HepG2 (cell line): Measurements from ENCODE around the gene MADD. TPM values are rescaled to one million over a fixed set of nuclear protein-coding genes. Genes with fewer than 3 reads are reported as not detected.

ENCODE experiments used
- EED ChIP-seq: sonication (generic); formaldehyde crosslinking; IDR thresholded peaks from 2 replicates; pipeline ENCODE4 v1.5.0; 2020; ENCODE audit warnings: mild to moderate bottlenecking, missing genetic modification reagents
- ETS1 ChIP-seq: sonication (generic); formaldehyde crosslinking; IDR thresholded peaks from 2 replicates; pipeline ENCODE4 v1.4.0; 2020; ENCODE audit warnings: missing genetic modification reagents
- FOXC1 ChIP-seq: sonication (generic); formaldehyde crosslinking; IDR thresholded peaks from 2 replicates; pipeline ENCODE4 v1.8.0; 2022; ENCODE audit warnings: mild to moderate bottlenecking, missing genetic modification reagents, borderline replicate concordance
- IRF2 ChIP-seq: IDR thresholded peaks from 2 replicates; pipeline ENCODE4 v1.6.1; 2018; ENCODE audit warnings: missing genetic modification reagents, missing compliant biosample characterization
- KMT2B ChIP-seq: IDR thresholded peaks from 2 replicates; pipeline ENCODE4 v1.6.1; 2016; ENCODE audit warnings: missing genetic modification reagents, missing compliant biosample characterization
- MEF2D ChIP-seq: sonication (generic); formaldehyde crosslinking; IDR thresholded peaks from 2 replicates; pipeline ENCODE4 v1.5.1; 2020; ENCODE audit warnings: mild to moderate bottlenecking, missing genetic modification reagents
- MIER3 ChIP-seq: IDR thresholded peaks from 2 replicates; pipeline ENCODE4 v1.6.1; 2016; ENCODE audit warnings: missing compliant biosample characterization, borderline replicate concordance
- MTA1 ChIP-seq: sonication (generic); formaldehyde crosslinking; IDR thresholded peaks from 2 replicates; pipeline ENCODE4 v1.4.0; 2020; ENCODE audit warnings: missing genetic modification reagents, mild to moderate bottlenecking, borderline replicate concordance
- NCOR1 ChIP-seq: fragments of 200-600 bp; sonication (generic); IDR thresholded peaks from 2 replicates; pipeline ENCODE4 v1.7.0; 2017; ENCODE audit warnings: antibody characterized with exemption, low read length, borderline replicate concordance
- REL ChIP-seq: sonication (generic); formaldehyde crosslinking; conservative IDR thresholded peaks from 2 replicates; pipeline ENCODE4 v1.8.0; 2022; ENCODE audit warnings: mild to moderate bottlenecking, missing genetic modification reagents, moderate library complexity
- SNAPC2 ChIP-seq: sonication (generic); formaldehyde crosslinking; IDR thresholded peaks from 2 replicates; pipeline ENCODE4 v1.8.1; 2022; ENCODE audit warnings: mild to moderate bottlenecking, missing genetic modification reagents
- TBP ChIP-seq: sonication (generic); formaldehyde crosslinking; IDR thresholded peaks from 2 replicates; pipeline ENCODE4 v1.5.0; 2020; ENCODE audit warnings: missing genetic modification reagents
- TEAD2 ChIP-seq: sonication (generic); formaldehyde crosslinking; IDR thresholded peaks from 2 replicates; pipeline ENCODE4 v1.9.0; 2021; ENCODE audit warnings: missing genetic modification reagents
- TMF1 ChIP-seq: sonication (generic); formaldehyde crosslinking; IDR thresholded peaks from 2 replicates; pipeline ENCODE4 v1.8.1; 2022; ENCODE audit warnings: low read depth, missing genetic modification reagents
- ZGPAT ChIP-seq: IDR thresholded peaks from 2 replicates; pipeline ENCODE4 v1.6.1; 2016; ENCODE audit warnings: mild to moderate bottlenecking
- ZNF451 ChIP-seq: sonication (generic); formaldehyde crosslinking; IDR thresholded peaks from 2 replicates; pipeline ENCODE4 v1.5.0; 2020; ENCODE audit warnings: mild to moderate bottlenecking, missing genetic modification reagents
- ZNF747 ChIP-seq: sonication (generic); formaldehyde crosslinking; IDR thresholded peaks from 2 replicates; pipeline ENCODE4 v1.8.1; 2023; ENCODE audit warnings: missing genetic modification reagents, mild to moderate bottlenecking, borderline replicate concordance
- ZSCAN21 ChIP-seq: sonication (generic); formaldehyde crosslinking; IDR thresholded peaks from 2 replicates; pipeline ENCODE4 v1.8.0; 2022; ENCODE audit warnings: mild to moderate bottlenecking, missing genetic modification reagents, moderate library complexity, borderline replicate concordance
- polyA plus RNA-seq, 8 experiments: library from polyadenylated mRNA; depleted of rRNA in 3 of 8; stranded (reverse) in 7 of 8; unstranded in 1 of 8; fragments of >200 nt; fragmentation: Illumina TruSeq in 4 of 8; extraction: Trizol in 4 of 8; gene quantifications; 2 replicates each; pipeline versions ENCODE4 v1.2.1 to v1.2.3, GENCODE V29; 2011 to 2016; ENCODE audit warnings: low read depth in 4 of 8, missing spikeins in 1 of 8, mixed read lengths in 1 of 8; ENCODE audit not compliant: insufficient read depth in 1 of 8
- total RNA-seq, 5 experiments: library from RNA; depleted of rRNA; stranded (reverse); fragments of >200 nt; fragmentation: Illumina TruSeq; extraction: Trizol; gene quantifications; 2 replicates each; pipeline ENCODE4 v1.2.3, GENCODE V29; 2016; ENCODE audit warnings: low read depth in 1 of 5
- TF ChIP-seq, protein P1 (sequence below): sonication (generic); formaldehyde crosslinking; IDR thresholded peaks from 2 replicates; pipeline ENCODE4 v1.5.1; 2020; ENCODE audit warnings: mild to moderate bottlenecking, missing genetic modification reagents, moderate library complexity
- TF ChIP-seq, protein P2 (sequence below): sonication (generic); formaldehyde crosslinking; IDR thresholded peaks from 2 replicates; pipeline ENCODE4 v1.5.0; 2020; ENCODE audit warnings: missing genetic modification reagents, mild to moderate bottlenecking, borderline replicate concordance
- TF ChIP-seq, protein P3 (sequence below): fragments of 450-650 bp; IDR thresholded peaks from 2 replicates; pipeline ENCODE4 v1.6.1; 2017

The MADD gene
- total and polyA plus RNA-seq, 2 of the 13 experiments (the other 11 are each of a cell fraction or from before 2014, with no cell fraction given): 18.0 to 29.2 TPM

DNA sequence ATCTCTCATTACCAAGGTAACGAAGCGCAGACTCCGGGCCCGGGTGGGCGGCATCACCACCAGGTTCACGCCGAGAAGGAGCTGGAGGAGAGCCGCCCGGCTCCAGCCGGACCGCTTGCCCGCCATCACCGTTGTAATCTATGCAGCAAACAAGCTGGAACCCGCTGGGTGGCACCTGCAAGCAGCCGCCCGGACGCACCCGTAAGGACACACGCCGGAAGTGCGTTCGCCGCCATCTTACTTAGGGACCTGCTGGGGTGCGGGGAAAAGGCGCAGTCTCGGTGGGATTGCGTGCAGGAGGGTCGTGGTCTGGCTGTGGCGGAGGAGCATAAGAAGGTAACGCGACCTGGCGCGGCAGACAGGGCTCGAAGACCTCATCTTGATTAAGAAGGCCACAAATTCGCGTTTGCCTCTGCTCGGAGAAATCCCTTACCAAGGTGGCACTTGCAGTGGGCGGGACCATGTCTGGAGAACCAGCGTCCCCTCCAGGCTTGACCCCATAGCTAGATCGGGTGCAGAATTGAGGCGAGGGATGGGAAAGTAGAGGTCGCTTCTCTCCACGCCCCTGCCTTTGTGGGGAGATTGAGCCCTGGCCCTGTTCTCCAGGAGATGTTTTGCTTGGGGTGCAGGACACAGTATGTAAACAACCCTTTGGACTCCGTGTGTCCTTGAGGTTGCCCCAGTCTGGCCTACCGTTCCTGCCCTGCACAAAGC is 21.1 kb upstream of the MADD start, which contains the start of gene ACP2 (continued):
- TF ChIP-seq, protein P1, sequence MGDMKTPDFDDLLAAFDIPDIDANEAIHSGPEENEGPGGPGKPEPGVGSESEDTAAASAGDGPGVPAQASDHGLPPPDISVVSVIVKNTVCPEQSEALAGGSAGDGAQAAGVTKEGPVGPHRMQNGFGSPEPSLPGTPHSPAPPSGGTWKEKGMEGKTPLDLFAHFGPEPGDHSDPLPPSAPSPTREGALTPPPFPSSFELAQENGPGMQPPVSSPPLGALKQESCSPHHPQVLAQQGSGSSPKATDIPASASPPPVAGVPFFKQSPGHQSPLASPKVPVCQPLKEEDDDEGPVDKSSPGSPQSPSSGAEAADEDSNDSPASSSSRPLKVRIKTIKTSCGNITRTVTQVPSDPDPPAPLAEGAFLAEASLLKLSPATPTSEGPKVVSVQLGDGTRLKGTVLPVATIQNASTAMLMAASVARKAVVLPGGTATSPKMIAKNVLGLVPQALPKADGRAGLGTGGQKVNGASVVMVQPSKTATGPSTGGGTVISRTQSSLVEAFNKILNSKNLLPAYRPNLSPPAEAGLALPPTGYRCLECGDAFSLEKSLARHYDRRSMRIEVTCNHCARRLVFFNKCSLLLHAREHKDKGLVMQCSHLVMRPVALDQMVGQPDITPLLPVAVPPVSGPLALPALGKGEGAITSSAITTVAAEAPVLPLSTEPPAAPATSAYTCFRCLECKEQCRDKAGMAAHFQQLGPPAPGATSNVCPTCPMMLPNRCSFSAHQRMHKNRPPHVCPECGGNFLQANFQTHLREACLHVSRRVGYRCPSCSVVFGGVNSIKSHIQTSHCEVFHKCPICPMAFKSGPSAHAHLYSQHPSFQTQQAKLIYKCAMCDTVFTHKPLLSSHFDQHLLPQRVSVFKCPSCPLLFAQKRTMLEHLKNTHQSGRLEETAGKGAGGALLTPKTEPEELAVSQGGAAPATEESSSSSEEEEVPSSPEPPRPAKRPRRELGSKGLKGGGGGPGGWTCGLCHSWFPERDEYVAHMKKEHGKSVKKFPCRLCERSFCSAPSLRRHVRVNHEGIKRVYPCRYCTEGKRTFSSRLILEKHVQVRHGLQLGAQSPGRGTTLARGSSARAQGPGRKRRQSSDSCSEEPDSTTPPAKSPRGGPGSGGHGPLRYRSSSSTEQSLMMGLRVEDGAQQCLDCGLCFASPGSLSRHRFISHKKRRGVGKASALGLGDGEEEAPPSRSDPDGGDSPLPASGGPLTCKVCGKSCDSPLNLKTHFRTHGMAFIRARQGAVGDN: peak; percentile 97
- TF ChIP-seq, protein P2, sequence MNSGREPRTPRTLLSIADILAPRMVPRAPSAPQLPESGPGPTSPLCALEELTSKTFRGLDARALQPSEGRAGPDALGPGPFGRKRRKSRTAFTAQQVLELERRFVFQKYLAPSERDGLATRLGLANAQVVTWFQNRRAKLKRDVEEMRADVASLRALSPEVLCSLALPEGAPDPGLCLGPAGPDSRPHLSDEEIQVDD (CRISPR knock-in tag): peak; percentile 31; the same call in 1 of the 2 replicates
- peak; percentile 85; the same call in 1 of the 2 replicates for TF ChIP-seq REL (CRISPR knock-in tag)
- peak; percentile 96 for TF ChIP-seq ZGPAT (CRISPR knock-in tag)
- peak; percentile 96; the same call in 1 of the 2 replicates for TF ChIP-seq MIER3
- TF ChIP-seq ETS1 (CRISPR knock-in tag): peak; percentile 71; the same call in 1 of the 2 replicates
- peak; percentile 77; the same call in 1 of the 2 replicates for TF ChIP-seq MTA1 (CRISPR knock-in tag)
- peak; percentile 85 for TF ChIP-seq ZSCAN21 (CRISPR knock-in tag)
- TF ChIP-seq, protein P3, sequence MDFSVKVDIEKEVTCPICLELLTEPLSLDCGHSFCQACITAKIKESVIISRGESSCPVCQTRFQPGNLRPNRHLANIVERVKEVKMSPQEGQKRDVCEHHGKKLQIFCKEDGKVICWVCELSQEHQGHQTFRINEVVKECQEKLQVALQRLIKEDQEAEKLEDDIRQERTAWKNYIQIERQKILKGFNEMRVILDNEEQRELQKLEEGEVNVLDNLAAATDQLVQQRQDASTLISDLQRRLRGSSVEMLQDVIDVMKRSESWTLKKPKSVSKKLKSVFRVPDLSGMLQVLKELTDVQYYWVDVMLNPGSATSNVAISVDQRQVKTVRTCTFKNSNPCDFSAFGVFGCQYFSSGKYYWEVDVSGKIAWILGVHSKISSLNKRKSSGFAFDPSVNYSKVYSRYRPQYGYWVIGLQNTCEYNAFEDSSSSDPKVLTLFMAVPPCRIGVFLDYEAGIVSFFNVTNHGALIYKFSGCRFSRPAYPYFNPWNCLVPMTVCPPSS: no peak
- TF ChIP-seq TEAD2 (CRISPR knock-in tag): no peak
- peak; percentile 90 for TF ChIP-seq MEF2D (CRISPR knock-in tag)
- TF ChIP-seq SNAPC2 (CRISPR knock-in tag): peak; percentile 88; the same call in 1 of the 2 replicates
- TF ChIP-seq EED (CRISPR knock-in tag): peak; percentile 71; the same call in 1 of the 2 replicates
- TF ChIP-seq FOXC1 (CRISPR knock-in tag): peak; percentile 78
- TF ChIP-seq IRF2 (CRISPR knock-in tag): peak; percentile 89; the same call in 1 of the 2 replicates
- TF ChIP-seq ZNF451 (CRISPR knock-in tag): 0 out of 2 replicates have a peak, but pooled peaks have one; percentile 47
- TF ChIP-seq NCOR1: peak; percentile 74; the same call in 1 of the 2 replicates
- peak; percentile 88; the same call in 1 of the 2 replicates for TF ChIP-seq TMF1
- no peak; the same call in 1 of the 2 replicates for TF ChIP-seq TBP (CRISPR knock-in tag)
- TF ChIP-seq KMT2B (CRISPR knock-in tag): peak; percentile 96
- TF ChIP-seq ZNF747: peak; percentile 69; the same call in 1 of the 2 replicates
